OCI-LY7 (cell line): ENCODE data around the gene ACADSB.

Experiments used
- EZH2phosphoT487 ChIP-seq: fragments of 200-600 bp; sonication (generic); IDR thresholded peaks from 2 replicates; pipeline ENCODE4 v1.6.1; 2018; ENCODE audit warnings: low read depth, borderline replicate concordance, mild to moderate bottlenecking, mixed run types, antibody characterized with exemption, low read length, moderate library complexity, mixed read lengths
- TF ChIP-seq, protein P1 (sequence below): fragments of 200-600 bp; sonication (generic); conservative IDR thresholded peaks from 2 replicates; pipeline ENCODE4 v1.5.1; 2014; ENCODE audit warnings: mild to moderate bottlenecking, antibody characterized with exemption, low read length, moderate library complexity, mixed read lengths

- TF ChIP-seq, protein P1, sequence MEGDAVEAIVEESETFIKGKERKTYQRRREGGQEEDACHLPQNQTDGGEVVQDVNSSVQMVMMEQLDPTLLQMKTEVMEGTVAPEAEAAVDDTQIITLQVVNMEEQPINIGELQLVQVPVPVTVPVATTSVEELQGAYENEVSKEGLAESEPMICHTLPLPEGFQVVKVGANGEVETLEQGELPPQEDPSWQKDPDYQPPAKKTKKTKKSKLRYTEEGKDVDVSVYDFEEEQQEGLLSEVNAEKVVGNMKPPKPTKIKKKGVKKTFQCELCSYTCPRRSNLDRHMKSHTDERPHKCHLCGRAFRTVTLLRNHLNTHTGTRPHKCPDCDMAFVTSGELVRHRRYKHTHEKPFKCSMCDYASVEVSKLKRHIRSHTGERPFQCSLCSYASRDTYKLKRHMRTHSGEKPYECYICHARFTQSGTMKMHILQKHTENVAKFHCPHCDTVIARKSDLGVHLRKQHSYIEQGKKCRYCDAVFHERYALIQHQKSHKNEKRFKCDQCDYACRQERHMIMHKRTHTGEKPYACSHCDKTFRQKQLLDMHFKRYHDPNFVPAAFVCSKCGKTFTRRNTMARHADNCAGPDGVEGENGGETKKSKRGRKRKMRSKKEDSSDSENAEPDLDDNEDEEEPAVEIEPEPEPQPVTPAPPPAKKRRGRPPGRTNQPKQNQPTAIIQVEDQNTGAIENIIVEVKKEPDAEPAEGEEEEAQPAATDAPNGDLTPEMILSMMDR: no peak
- TF ChIP-seq EZH2phosphoT487: no peak
Observed at GRCh38 chr10:123093489-123093888, 84.7 kb downstream of the ACADSB start.
